Activated T-helper 1 cell treated with anti-CD3 and anti-CD28 coated beads, Interleukin-12 subunit alpha, Interleukin-12 subunit beta, Interleukin-2, Interleukin-4 antibody, amounts not matched to agents 30 ng/mL and 10 ng/mL and 1 ng/mL, durations not matched to agents 14 hours and 24 hours and 36 hours (primary cell): ENCODE measurements around the gene INHBE. TPM values are rescaled to one million over a fixed set of nuclear protein-coding genes. Genes with fewer than 3 reads are reported as not detected.
"Not testable (repeated sequence)": the region's sequence is repeated elsewhere in the genome, so short reads cannot be mapped to it uniquely, and the experiment has no call there.

Experiments used
- DNase-seq: peaks from one replicate; pipeline ENCODE4 v3.0.0; 2021; ENCODE audit warnings: low spot score
- H3K27ac Mint-ChIP-seq: one replicate; pipeline ENCODE4 v1.8.0; 2021; ENCODE audit warnings: mild to moderate bottlenecking, mixed read lengths
- H3K27me3 Mint-ChIP-seq: one replicate; pipeline ENCODE4 v1.8.0; 2022; ENCODE audit warnings: mild to moderate bottlenecking, moderate library complexity, mixed read lengths; ENCODE audit not compliant: insufficient read depth
- H3K36me3 Mint-ChIP-seq: one replicate; pipeline ENCODE4 v1.8.0; 2021; ENCODE audit warnings: low read depth, mixed read lengths
- H3K4me1 Mint-ChIP-seq: one replicate; pipeline ENCODE4 v1.8.0; 2021; ENCODE audit warnings: low read depth, mixed read lengths
- H3K4me3 Mint-ChIP-seq: one replicate; pipeline ENCODE4 v1.8.0; 2021; ENCODE audit warnings: mild to moderate bottlenecking, moderate library complexity, mixed read lengths
- H3K9me3 Mint-ChIP-seq: one replicate; pipeline ENCODE4 v1.8.0; 2021; ENCODE audit warnings: mixed read lengths
- intact Hi-C: fragments of 100-400 bp; cut with micrococcal nuclease; formaldehyde crosslinking; loops from one replicate; pipeline ENCODE4 v1.15.1; 2024
- total RNA-seq: library from RNA; stranded (reverse); gene quantifications from 2 replicates; pipeline ENCODE4 v1.2.3, GENCODE V29; 2022

INHBE gene
- total RNA-seq, 1 donor from 2014 or later = 0.41 TPM

GRCh38 chr12:57430112-57430930 is 24.8 kb upstream of the INHBE start:
- peaks cover 32% of the 10 kb centered on the region for H3K4me1 Mint-ChIP-seq
- peak overlapping the region; percentile 99 for H3K27ac Mint-ChIP-seq
- H3K36me3 Mint-ChIP-seq = peaks cover 7% of the 10 kb centered on the region
- H3K4me3 Mint-ChIP-seq = peak overlapping the region; percentile 98
- DNase-seq = peak; percentile 57
- no peaks in the 10 kb centered on the region for H3K27me3 Mint-ChIP-seq
- H3K9me3 Mint-ChIP-seq = no peaks in the 10 kb centered on the region
- intact Hi-C loops = loop anchor here (2.0 kb wide), 1 partner anchor 58 kb away; the partner anchor contains the start of gene MARS1

- Mint-ChIP-seq H3K27ac (peak within 1 kb of the TSS; percentile 99), H3K27me3 (no peaks in the 10 kb centered on the region), H3K9me3 (no peaks in the 10 kb centered on the region), H3K36me3 (peaks cover 5% of the 10 kb centered on the region), H3K4me1 (peaks cover 34% of the 10 kb centered on the region), H3K4me3 (peak within 1 kb of the TSS; percentile 98)
- DNase-seq = peak; percentile 90
- intact Hi-C loops = loop anchor here (1.0 to 2.0 kb wide), 4 partner anchors 28 to 151 kb away; partner anchors contain the start of genes DDIT3, GLI1 and MARS1
Measured at GRCh38 chr12:57430931-57431566, 24.1 kb upstream of the INHBE start, which contains the start of gene R3HDM2. TSS of gene R3HDM2 (minus strand) at chr12:57431043. CDS start at chr12:57310428, 120,615 bp downstream.

GRCh38 chr12:57431654-57432188 is 23.4 kb upstream of the INHBE start:
- intact Hi-C loops = loop anchor here (1.0 to 2.0 kb wide), 4 partner anchors 28 to 151 kb away; partner anchors contain the start of genes DDIT3, GLI1 and MARS1
- Mint-ChIP-seq H3K27ac (peak overlapping the region; percentile 98), H3K36me3 (peaks cover 5% of the 10 kb centered on the region), H3K4me3 (peak overlapping the region; percentile 92), H3K9me3 (no peaks in the 10 kb centered on the region), H3K4me1 (peaks cover 29% of the 10 kb centered on the region), H3K27me3 (no peaks in the 10 kb centered on the region)
- DNase-seq = no peak

GRCh38 chr12:57433370-57433769 is 21.7 kb upstream of the INHBE start:
- intact Hi-C loops = no loop called here
- H3K4me1 Mint-ChIP-seq = peaks cover 28% of the 10 kb centered on the region
- no peaks in the 10 kb centered on the region for H3K9me3 Mint-ChIP-seq
- no peak for DNase-seq
- H3K4me3 Mint-ChIP-seq = no peak overlapping the region
- H3K36me3 Mint-ChIP-seq = peaks cover 5% of the 10 kb centered on the region
- H3K27ac Mint-ChIP-seq = no peak overlapping the region
- H3K27me3 Mint-ChIP-seq = no peaks in the 10 kb centered on the region

DNA sequence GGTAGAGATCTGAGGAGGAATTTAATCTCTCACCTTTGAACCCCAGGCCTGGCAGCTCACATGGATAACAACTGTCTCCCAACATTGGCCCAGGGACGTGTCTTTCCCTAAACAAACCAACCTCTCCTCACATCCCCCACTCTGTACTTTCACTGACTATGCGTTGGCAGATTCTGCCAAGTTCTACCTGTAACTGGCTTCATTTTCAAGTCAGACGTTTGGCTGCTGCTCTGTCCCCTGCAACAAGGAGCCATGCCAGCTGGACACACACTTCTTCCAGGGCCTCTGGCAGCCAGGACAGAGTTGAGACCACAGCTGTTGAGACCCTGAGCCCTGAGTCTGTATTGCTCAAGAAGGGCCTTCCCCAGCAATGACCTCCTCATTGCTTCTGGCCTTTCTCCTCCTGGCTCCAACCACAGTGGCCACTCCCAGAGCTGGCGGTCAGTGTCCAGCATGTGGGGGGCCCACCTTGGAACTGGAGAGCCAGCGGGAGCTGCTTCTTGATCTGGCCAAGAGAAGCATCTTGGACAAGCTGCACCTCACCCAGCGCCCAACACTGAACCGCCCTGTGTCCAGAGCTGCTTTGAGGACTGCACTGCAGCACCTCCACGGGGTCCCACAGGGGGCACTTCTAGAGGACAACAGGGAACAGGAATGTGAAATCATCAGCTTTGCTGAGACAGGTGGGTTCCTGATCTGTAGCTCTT is 20.4 kb upstream of the INHBE start, which contains the start of gene INHBC:
INHBC (plus strand) TSS at position 268 of the 707 bp plus-strand sequence; CDS start at position 371, 103 bp downstream.
- Mint-ChIP-seq H3K27ac (peak within 1 kb of the TSS; percentile 25), H3K4me1 (peaks cover 21% of the 10 kb centered on the region), H3K36me3 (no peaks in the 10 kb centered on the region), H3K9me3 (no peaks in the 10 kb centered on the region), H3K27me3 (peaks cover 2% of the 10 kb centered on the region), H3K4me3 (peak within 1 kb of the TSS; percentile 22)
- no peak for DNase-seq
- intact Hi-C loops = no loop called here

- intact Hi-C loops = no loop called here
- DNase-seq = no peak
Measured at GRCh38 chr12:57435293-57435692, 19.8 kb upstream of the INHBE start.

DNA sequence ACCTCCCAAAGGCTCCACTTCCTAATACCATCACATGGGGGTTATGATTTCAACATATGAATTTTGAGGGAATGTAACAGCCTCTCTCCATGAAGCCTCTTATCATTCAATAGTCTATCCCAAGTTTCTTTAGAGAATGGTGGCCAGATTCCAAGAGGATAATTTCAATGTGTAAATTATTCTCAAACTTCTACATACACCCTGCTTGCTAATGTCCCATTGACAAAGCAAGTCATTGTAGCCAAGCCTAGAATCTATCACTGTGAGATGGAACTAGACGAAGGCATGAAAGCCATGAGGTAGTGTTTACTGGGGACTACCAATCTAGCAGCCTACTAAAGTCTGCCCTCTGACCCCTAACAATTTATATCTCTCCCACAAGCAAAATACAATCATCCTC is 16.7 kb upstream of the INHBE start:
- no peak overlapping the region for H3K27ac Mint-ChIP-seq
- peaks cover 13% of the 10 kb centered on the region for H3K27me3 Mint-ChIP-seq
- H3K4me1 Mint-ChIP-seq = peaks cover 4% of the 10 kb centered on the region
- no peak overlapping the region for H3K4me3 Mint-ChIP-seq
- DNase-seq = no peak
- peaks cover 8% of the 10 kb centered on the region for H3K9me3 Mint-ChIP-seq
- H3K36me3 Mint-ChIP-seq = peaks cover 4% of the 10 kb centered on the region
- intact Hi-C loops = no loop called here

More at GRCh38 chr12:57435293-57435692, 19.8 kb upstream of the INHBE start:
- H3K36me3 Mint-ChIP-seq = no peaks in the 10 kb centered on the region
- H3K9me3 Mint-ChIP-seq = no peaks in the 10 kb centered on the region
- H3K27me3 Mint-ChIP-seq = peaks cover 2% of the 10 kb centered on the region
- peak overlapping the region; percentile 25 for H3K27ac Mint-ChIP-seq
- peaks cover 15% of the 10 kb centered on the region for H3K4me1 Mint-ChIP-seq
- H3K4me3 Mint-ChIP-seq = peak overlapping the region; percentile 22

DNA sequence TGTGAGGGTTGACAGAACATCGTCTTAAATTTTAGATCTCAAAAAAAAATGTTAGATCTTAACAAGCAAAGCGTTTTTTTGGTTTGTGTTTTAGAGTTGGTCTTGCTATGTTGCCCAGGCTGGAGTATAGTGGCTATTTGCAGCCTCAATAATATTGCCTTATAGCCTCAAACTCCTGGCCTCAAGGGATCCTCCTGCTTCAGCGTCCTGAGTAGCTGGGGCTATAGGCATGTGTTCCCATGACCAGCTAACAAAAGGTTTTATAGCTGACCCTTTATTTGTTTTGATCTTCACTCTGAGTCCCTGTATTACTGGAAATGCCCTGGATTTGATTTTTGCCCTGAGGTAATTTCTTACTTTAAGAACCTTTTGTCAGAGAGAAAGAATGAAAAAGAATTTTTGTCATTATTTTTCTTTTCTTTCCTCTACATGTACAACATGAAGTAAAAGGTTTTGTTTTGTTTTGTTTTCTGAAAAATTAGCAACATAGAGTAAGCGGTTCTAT is 15.3 kb upstream of the INHBE start:
- intact Hi-C loops = no loop called here
- peaks cover 4% of the 10 kb centered on the region for H3K4me1 Mint-ChIP-seq

DNA sequence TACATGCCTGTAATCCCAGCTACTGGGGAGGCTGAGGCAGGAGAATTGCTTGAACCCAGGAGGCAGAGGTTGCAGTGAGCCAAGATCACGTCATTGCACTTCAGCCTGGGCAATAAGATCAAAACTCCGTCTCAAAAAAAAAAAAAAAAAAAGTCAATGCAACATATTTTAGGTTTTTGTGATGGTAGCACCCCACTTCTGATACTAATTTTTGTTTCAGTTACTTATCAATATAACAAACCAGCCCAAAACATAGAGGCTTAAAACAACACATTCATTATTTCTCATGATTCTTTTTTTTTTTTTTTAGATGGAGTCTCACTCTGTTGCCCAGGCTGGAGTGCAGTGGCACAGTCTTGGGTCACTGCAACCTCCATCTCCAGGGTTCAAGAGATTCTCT is 13.7 kb upstream of the INHBE start:
- H3K9me3 Mint-ChIP-seq, intact Hi-C loops, DNase-seq, H3K27ac Mint-ChIP-seq, H3K4me3 Mint-ChIP-seq, H3K36me3 Mint-ChIP-seq, H3K4me1 Mint-ChIP-seq: not testable (repeated sequence)
- H3K27me3 Mint-ChIP-seq = peaks cover 13% of the 10 kb centered on the region

More for the DNA sequence above, 15.3 kb upstream of the INHBE start:
- no peak for DNase-seq
- Mint-ChIP-seq H3K27ac (no peak overlapping the region), H3K4me3 (no peak overlapping the region), H3K9me3 (peaks cover 8% of the 10 kb centered on the region), H3K27me3 (peaks cover 13% of the 10 kb centered on the region), H3K36me3 (peaks cover 4% of the 10 kb centered on the region)

GRCh38 chr12:57441846-57442427 is 13.2 kb upstream of the INHBE start:
- H3K9me3 Mint-ChIP-seq = peaks cover 8% of the 10 kb centered on the region
- H3K4me3 Mint-ChIP-seq = no peak overlapping the region
- peaks cover 13% of the 10 kb centered on the region for H3K27me3 Mint-ChIP-seq
- no peak overlapping the region for H3K27ac Mint-ChIP-seq
- intact Hi-C loops = loop anchor here (1.0 kb wide), 1 partner anchor 9 kb away; no protein-coding TSS in a partner anchor
- H3K36me3 Mint-ChIP-seq = peaks cover 4% of the 10 kb centered on the region
- no peaks in the 10 kb centered on the region for H3K4me1 Mint-ChIP-seq
- no peak for DNase-seq

- H3K27ac Mint-ChIP-seq, DNase-seq, H3K36me3 Mint-ChIP-seq, H3K4me1 Mint-ChIP-seq, H3K4me3 Mint-ChIP-seq, H3K9me3 Mint-ChIP-seq, intact Hi-C loops: not testable (repeated sequence)
- H3K27me3 Mint-ChIP-seq = peaks cover 10% of the 10 kb centered on the region
Measured at GRCh38 chr12:57444337-57444736, 10.8 kb upstream of the INHBE start.

DNA sequence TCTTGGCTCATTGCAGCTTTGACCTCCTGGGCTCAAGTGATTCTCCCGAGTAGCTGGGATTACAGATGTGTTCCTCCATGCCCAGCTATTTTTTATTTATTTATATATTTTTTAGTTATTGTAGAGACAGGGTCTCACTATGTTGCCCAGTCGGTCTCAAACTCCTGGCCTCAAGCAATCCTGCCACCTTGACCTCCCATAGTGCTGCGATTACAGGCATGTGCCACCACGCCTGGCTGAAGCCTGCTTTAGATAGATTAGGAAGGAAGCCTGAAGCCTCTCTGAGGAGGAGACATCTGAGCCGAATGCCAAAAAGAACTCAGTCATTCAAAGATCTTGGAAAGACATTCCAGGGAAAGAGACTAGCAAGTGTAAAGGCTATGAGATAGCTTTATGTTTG is 10.4 kb upstream of the INHBE start:
- Mint-ChIP-seq H3K4me3 (no peak overlapping the region), H3K36me3 (peaks cover 4% of the 10 kb centered on the region), H3K27ac (no peak overlapping the region), H3K9me3 (peaks cover 8% of the 10 kb centered on the region), H3K27me3 (peaks cover 10% of the 10 kb centered on the region), H3K4me1 (no peaks in the 10 kb centered on the region)
- intact Hi-C loops = no loop called here
- DNase-seq = no peak
